ENCODE data around the gene PEX13. TPM values are rescaled to one million over a fixed set of nuclear protein-coding genes. Genes with fewer than 3 reads are reported as not detected.
"Not testable (repeated sequence)": the region's sequence is repeated elsewhere in the genome, so short reads cannot be mapped to it uniquely, and the experiment has no call there.

Gene PEX13
- polyA plus RNA-seq, 4 donors: 10.3 to 28.8 (median 12.1) TPM

DNA sequence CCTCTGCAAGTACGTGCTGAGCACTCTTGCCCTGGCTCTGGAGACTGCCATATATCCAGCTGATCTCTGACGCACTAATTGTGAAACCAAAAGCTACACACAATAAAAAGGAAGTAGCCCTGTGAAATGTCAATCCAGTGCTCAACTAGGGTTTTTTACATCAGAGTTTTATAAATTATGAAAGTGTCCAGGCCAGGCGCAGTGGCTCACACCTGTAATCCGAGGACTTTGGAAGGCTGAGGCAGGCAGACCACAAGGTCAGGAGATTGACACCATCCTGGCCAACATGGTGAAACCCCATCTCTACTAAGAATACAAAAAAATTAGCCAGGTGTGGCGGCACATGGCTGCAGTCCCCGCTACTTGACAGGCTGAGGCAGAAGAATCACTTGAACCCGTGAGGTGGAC is 24.5 kb upstream of the PEX13 start:
- DNase-seq: peak in 1 of 2 donors; percentile 38

DNA sequence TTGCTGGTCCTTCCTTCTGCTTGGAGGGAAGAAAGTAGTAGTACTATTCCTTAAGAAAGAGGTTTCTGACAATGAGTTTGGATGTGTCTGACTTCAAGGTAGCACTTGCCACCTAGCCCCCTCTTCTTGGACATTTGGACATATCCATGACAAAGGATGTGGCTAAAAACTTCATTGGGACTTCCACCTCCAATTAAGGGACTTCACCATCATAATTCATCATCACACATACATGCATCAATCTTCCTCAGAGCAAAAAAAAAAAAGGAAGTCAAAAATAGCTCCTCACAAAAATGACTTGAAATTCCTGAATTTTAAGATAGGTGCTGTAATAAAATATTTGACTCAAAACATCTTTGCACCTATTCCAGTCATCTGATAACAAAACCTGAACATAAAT is 23.4 kb upstream of the PEX13 start:
- H3K4me1 ChIP-seq (ENCODE audit: control insufficient read depth in 3 of 3, insufficient read depth in 2 of 3, low read depth in 1 of 3, low read length in 2 of 3): no peaks in the 10 kb centered on the region
- H3K36me3 ChIP-seq (ENCODE audit: control insufficient read depth in 3 of 3, insufficient read depth in 2 of 3, low read depth in 1 of 3, low read length in 3 of 3): peaks cover 0 to 13% (median 2%) of the 10 kb centered on the region in 3 donors
- H3K27me3 ChIP-seq (ENCODE audit: control insufficient read depth in 3 of 3, insufficient read depth in 3 of 3, low read length in 3 of 3): no peaks in the 10 kb centered on the region
- FAIRE-seq (no peak), DNase-seq (no peak)
- no peak overlapping the region for H3K4me3 ChIP-seq (ENCODE audit: low read depth in 1 of 3, low read length in 3 of 3)
- H3K9me3 ChIP-seq (ENCODE audit: control insufficient read depth in 2 of 2, insufficient read depth in 1 of 2, low read depth in 1 of 2, low read length in 1 of 2): peaks cover 0 to 11% of the 10 kb centered on the region in 2 donors
- no peak overlapping the region for H3K27ac ChIP-seq (ENCODE audit: low read depth in 1 of 3, low read length in 2 of 3)

More for the DNA sequence above, 24.5 kb upstream of the PEX13 start:
- no peak overlapping the region for H3K4me3 ChIP-seq (ENCODE audit: low read depth in 1 of 3, low read length in 3 of 3)
- 64 to 84% (median 71%) methylated on average over 7 of the region's 7 CpGs for WGBS, 3 donors
- H3K4me1 ChIP-seq (ENCODE audit: control insufficient read depth in 3 of 3, insufficient read depth in 2 of 3, low read depth in 1 of 3, low read length in 2 of 3): no peaks in the 10 kb centered on the region
- peaks cover 0 to 13% (median 2%) of the 10 kb centered on the region in 3 donors for H3K36me3 ChIP-seq (ENCODE audit: control insufficient read depth in 3 of 3, insufficient read depth in 2 of 3, low read depth in 1 of 3, low read length in 3 of 3)
- H3K9me3 ChIP-seq (ENCODE audit: control insufficient read depth in 2 of 2, insufficient read depth in 1 of 2, low read depth in 1 of 2, low read length in 1 of 2): peaks cover 0 to 11% of the 10 kb centered on the region in 2 donors
- no peaks in the 10 kb centered on the region for H3K27me3 ChIP-seq (ENCODE audit: control insufficient read depth in 3 of 3, insufficient read depth in 3 of 3, low read length in 3 of 3)
- no peak for FAIRE-seq
- peak overlapping the region in 2 of 3 donors; percentile 4 to 80 for H3K27ac ChIP-seq (ENCODE audit: low read depth in 1 of 3, low read length in 2 of 3)

DNA sequence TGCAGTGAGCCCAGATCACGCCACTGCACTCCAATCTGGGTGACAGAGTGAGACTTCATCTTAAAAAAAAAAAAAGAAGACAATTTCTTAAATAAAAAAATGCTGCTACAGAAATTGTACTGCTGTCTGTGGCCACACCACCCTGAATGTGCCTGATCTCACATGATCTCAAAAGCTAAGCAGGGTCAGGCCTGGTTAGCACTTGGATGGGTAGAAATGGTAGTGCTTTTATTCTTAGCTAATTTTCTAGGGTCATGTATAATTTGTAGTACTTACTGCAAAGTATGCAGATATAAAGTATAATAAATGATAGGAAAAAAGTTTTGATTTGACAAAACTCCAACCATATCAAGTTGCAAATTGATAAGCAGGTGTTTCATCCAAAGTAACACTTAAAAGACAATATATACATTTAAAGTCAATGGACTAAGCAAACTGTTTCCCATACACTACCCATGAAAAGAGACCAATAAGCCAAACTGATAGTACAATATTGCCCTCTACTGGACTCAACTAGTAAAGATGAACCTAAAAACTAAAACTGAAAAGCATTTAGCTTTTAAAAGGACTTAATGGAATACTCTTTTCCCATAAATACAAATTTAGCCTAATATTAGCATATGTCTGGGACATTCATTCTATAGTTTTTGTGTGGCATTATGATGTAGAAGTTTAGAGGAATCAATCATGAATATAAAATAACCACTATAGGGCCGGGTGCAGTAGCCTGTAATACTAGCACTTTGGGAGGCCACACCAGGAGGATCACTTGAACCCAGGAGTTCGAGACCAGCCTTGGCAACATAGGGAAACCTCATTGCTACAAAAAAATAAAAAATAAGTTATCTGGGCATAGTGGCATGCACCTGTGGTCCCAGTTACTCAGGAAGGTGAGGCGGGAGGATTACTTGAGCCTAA is 18.6 kb upstream of the PEX13 start:
- Histone ChIP-seq H3K27me3 (ENCODE audit: control insufficient read depth in 3 of 3, insufficient read depth in 3 of 3, low read length in 3 of 3) (no peaks in the 10 kb centered on the region), H3K9me3 (ENCODE audit: control insufficient read depth in 2 of 2, insufficient read depth in 1 of 2, low read depth in 1 of 2, low read length in 1 of 2) (no peaks in the 10 kb centered on the region), H3K27ac (ENCODE audit: low read depth in 1 of 3, low read length in 2 of 3) (no peak overlapping the region), H3K4me1 (ENCODE audit: control insufficient read depth in 3 of 3, insufficient read depth in 2 of 3, low read depth in 1 of 3, low read length in 2 of 3) (no peaks in the 10 kb centered on the region), H3K36me3 (ENCODE audit: control insufficient read depth in 3 of 3, insufficient read depth in 2 of 3, low read depth in 1 of 3, low read length in 3 of 3) (peaks cover 2 to 7% (median 3%) of the 10 kb centered on the region in 3 donors), H3K4me3 (ENCODE audit: low read depth in 1 of 3, low read length in 3 of 3) (no peak overlapping the region)
- FAIRE-seq: peak; percentile 76
- peak; percentile 50 to 56 for DNase-seq
- 87 to 91% (median 89%) methylated on average over 4 of the region's 4 CpGs for WGBS, 3 donors

DNA sequence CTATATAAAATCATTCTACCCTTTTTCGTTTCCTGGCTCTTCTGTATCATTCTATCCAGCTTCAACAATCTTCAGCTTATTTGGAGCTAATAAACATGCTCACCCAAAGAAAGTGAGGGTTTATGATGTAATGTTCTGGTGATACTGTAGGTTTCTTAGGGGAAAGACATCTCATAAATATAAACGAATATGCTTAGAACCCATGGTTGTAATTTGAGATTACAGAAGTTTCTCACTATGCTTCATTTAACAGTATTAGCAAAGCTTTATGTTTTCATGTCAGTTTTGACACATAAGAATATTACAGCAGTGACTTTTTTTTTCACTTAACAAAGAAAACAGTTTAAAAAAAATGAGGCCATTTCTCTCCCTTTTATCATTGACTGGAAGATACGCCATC is 11.8 kb upstream of the PEX13 start:
- FAIRE-seq: no peak
- DNase-seq: no peak
- H3K36me3 ChIP-seq (ENCODE audit: control insufficient read depth in 3 of 3, insufficient read depth in 2 of 3, low read depth in 1 of 3, low read length in 3 of 3): peaks cover under 1 to 18% (median 4%) of the 10 kb centered on the region in 3 donors
- no peaks in the 10 kb centered on the region for H3K27me3 ChIP-seq (ENCODE audit: control insufficient read depth in 3 of 3, insufficient read depth in 3 of 3, low read length in 3 of 3)
- no peaks in the 10 kb centered on the region for H3K9me3 ChIP-seq (ENCODE audit: control insufficient read depth in 2 of 2, insufficient read depth in 1 of 2, low read depth in 1 of 2, low read length in 1 of 2)
- no peak overlapping the region for H3K27ac ChIP-seq (ENCODE audit: low read depth in 1 of 3, low read length in 2 of 3)
- no peaks in the 10 kb centered on the region for H3K4me1 ChIP-seq (ENCODE audit: control insufficient read depth in 3 of 3, insufficient read depth in 2 of 3, low read depth in 1 of 3, low read length in 2 of 3)
- H3K4me3 ChIP-seq (ENCODE audit: low read depth in 1 of 3, low read length in 3 of 3): no peak overlapping the region
- 85 to 93% (median 91%) methylated on average over 3 of the region's 3 CpGs for WGBS, 3 donors

DNA sequence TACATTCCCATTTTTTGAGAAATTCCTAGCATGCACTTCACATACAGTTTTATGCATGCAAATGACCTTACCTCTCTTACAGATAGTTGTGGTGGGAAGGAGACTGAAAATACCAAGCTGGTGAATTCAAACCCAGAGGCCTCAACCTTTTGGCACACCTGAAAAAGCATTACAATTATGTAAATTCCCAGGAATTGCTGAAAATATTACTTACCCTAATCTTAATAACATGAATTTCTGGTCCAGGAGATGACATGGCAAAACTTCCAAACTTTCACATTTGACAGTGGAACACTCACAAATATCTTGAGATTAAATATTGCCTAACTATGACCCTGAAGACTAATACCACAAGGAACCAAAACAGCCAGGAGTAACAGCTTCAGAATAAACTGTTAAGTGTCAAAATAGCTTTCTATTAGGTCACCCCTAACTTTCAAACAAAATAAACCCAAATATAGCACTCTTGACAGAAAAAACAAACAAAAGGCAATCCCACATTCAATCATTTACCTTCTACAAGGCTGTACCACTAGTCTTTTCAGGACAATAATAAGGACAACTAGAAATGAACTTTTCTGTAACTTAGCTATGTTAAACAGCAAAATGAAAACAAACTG is 10.9 kb upstream of the PEX13 start:
- DNase-seq (no peak), FAIRE-seq (no peak)
- H3K9me3 ChIP-seq (ENCODE audit: control insufficient read depth in 2 of 2, insufficient read depth in 1 of 2, low read depth in 1 of 2, low read length in 1 of 2): no peaks in the 10 kb centered on the region
- H3K27ac ChIP-seq (ENCODE audit: low read depth in 1 of 3, low read length in 2 of 3): no peak overlapping the region
- H3K36me3 ChIP-seq (ENCODE audit: control insufficient read depth in 3 of 3, insufficient read depth in 2 of 3, low read depth in 1 of 3, low read length in 3 of 3): peaks cover 0 to 18% (median 4%) of the 10 kb centered on the region in 3 donors
- H3K27me3 ChIP-seq (ENCODE audit: control insufficient read depth in 3 of 3, insufficient read depth in 3 of 3, low read length in 3 of 3): no peaks in the 10 kb centered on the region
- no peak overlapping the region for H3K4me3 ChIP-seq (ENCODE audit: low read depth in 1 of 3, low read length in 3 of 3)
- no peaks in the 10 kb centered on the region for H3K4me1 ChIP-seq (ENCODE audit: control insufficient read depth in 3 of 3, insufficient read depth in 2 of 3, low read depth in 1 of 3, low read length in 2 of 3)

DNA sequence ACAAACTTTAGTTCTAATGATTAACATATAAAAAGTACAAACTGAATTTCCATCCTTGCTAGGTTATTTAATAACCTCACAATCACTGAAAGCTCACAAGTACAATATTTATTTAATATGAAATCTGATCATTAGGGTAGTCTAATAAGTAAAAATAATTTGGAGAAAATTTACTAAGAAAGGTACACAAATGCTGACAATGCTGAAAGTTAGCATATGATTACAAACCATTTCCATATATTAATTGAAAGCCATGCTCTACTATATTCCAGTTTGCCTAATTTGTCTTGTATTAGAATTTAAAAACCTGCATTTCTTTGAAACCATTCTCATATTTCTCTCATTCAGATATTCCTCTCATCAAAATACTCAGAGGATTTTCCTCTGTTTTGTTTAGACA is 8.2 kb upstream of the PEX13 start:
- Histone ChIP-seq H3K36me3 (ENCODE audit: control insufficient read depth in 3 of 3, insufficient read depth in 2 of 3, low read depth in 1 of 3, low read length in 3 of 3) (peaks cover 0 to 15% (median 4%) of the 10 kb centered on the region in 3 donors), H3K27me3 (ENCODE audit: control insufficient read depth in 3 of 3, insufficient read depth in 3 of 3, low read length in 3 of 3) (no peaks in the 10 kb centered on the region), H3K27ac (ENCODE audit: low read depth in 1 of 3, low read length in 2 of 3) (no peak overlapping the region), H3K9me3 (ENCODE audit: control insufficient read depth in 2 of 2, insufficient read depth in 1 of 2, low read depth in 1 of 2, low read length in 1 of 2) (no peaks in the 10 kb centered on the region), H3K4me1 (ENCODE audit: control insufficient read depth in 3 of 3, insufficient read depth in 2 of 3, low read depth in 1 of 3, low read length in 2 of 3) (no peaks in the 10 kb centered on the region), H3K4me3 (ENCODE audit: low read depth in 1 of 3, low read length in 3 of 3) (no peak overlapping the region)
- DNase-seq (no peak), FAIRE-seq (peak; percentile 10)

DNA sequence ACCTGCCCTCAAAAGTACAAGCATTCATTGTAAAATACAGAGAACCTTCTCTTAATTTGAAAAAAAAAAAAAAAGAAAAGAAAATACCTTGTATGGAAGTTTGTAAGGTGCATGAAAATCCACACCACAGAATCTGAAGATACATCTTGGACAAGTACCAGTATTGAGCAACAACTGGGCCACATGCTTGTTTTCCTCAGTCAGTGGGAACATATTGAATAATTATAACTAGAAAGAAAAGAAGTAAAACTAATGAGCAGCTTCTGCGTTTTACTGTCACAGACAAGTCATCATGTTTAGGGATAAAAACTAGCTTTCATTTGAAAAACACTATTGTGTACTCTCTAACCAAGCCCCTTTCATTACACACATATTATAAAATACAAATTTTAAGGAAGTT is 5.8 kb upstream of the PEX13 start:
- Histone ChIP-seq H3K4me3 (ENCODE audit: low read depth in 1 of 3, low read length in 3 of 3) (no peak overlapping the region), H3K9me3 (ENCODE audit: control insufficient read depth in 2 of 2, insufficient read depth in 1 of 2, low read depth in 1 of 2, low read length in 1 of 2) (no peaks in the 10 kb centered on the region), H3K36me3 (ENCODE audit: control insufficient read depth in 3 of 3, insufficient read depth in 2 of 3, low read depth in 1 of 3, low read length in 3 of 3) (peaks cover 0 to 15% (median 2%) of the 10 kb centered on the region in 3 donors), H3K27me3 (ENCODE audit: control insufficient read depth in 3 of 3, insufficient read depth in 3 of 3, low read length in 3 of 3) (no peaks in the 10 kb centered on the region), H3K4me1 (ENCODE audit: control insufficient read depth in 3 of 3, insufficient read depth in 2 of 3, low read depth in 1 of 3, low read length in 2 of 3) (no peaks in the 10 kb centered on the region), H3K27ac (ENCODE audit: low read depth in 1 of 3, low read length in 2 of 3) (no peak overlapping the region)
- FAIRE-seq (no peak), DNase-seq (no peak)
- WGBS, 3 donors: 76 to 97% (median 89%) methylated on average over 1 of the region's 1 CpG

DNA sequence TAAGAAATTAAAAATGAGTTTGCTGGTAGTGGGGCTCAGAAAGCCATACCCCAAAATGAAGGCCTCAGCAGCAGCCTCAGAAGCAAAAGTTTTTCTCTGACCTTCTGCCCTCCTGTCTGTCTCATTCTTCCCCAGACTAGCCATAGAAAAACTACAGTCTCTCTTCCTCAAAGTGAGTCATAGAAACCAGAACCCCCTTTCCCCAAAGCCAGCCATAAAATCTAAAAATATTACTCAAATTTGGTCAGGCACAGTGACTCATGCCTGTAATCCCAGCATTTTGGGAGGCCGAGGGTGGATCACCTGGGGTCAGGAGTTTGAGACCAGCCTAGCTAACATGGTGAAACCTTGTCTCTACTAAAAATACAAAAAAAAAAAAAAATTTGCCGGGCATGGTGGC is 5.2 kb upstream of the PEX13 start:
- H3K4me3 ChIP-seq (ENCODE audit: low read depth in 1 of 3, low read length in 3 of 3); DNase-seq; H3K9me3 ChIP-seq (ENCODE audit: control insufficient read depth in 2 of 2, insufficient read depth in 1 of 2, low read depth in 1 of 2, low read length in 1 of 2); H3K27ac ChIP-seq (ENCODE audit: low read depth in 1 of 3, low read length in 2 of 3); H3K4me1 ChIP-seq (ENCODE audit: control insufficient read depth in 3 of 3, insufficient read depth in 2 of 3, low read depth in 1 of 3, low read length in 2 of 3); FAIRE-seq; H3K27me3 ChIP-seq (ENCODE audit: control insufficient read depth in 3 of 3, insufficient read depth in 3 of 3, low read length in 3 of 3): not testable (repeated sequence)
- WGBS, 3 donors: 59 to 86% (median 68%) methylated on average over 2 of the region's 2 CpGs
- peaks cover 0 to 15% (median 2%) of the 10 kb centered on the region in 3 donors for H3K36me3 ChIP-seq (ENCODE audit: control insufficient read depth in 3 of 3, insufficient read depth in 2 of 3, low read depth in 1 of 3, low read length in 3 of 3)

Measured in small intestine (tissue), 7 donors.